Measurements from ENCODE around the gene HSD17B14.
"Not testable (repeated sequence)": the region's sequence is repeated elsewhere in the genome, so short reads cannot be mapped to it uniquely, and the experiment has no call there.

DNA sequence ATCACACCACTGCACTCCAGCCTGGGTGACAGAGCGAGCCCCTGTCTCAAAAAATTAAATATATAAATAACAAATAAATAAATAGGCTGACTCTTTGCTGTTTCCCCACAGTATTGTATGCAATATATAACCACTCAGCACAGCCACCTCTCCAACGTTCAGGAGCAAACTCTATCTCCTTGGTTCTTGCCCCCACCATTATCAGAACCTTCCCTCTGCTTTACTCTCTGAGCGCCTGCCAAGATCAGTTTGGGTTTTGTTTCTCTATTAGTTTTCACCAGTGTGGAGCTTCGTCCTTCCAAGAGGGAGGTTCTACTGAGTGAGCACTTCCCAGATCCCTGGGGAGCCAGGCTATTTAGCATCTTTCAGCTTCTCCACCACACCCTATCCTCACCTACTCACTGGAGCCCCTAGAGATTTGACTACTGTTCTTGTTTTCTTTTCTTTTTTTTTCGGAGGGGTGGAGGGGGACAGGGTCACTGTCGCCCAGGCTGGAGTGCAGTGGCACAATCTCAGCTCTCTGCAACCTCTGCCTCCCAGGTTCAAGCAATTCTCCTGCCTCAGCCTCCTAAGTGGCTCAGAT is 68.0 kb downstream of the HSD17B14 start:
- TF ChIP-seq, protein P1, sequence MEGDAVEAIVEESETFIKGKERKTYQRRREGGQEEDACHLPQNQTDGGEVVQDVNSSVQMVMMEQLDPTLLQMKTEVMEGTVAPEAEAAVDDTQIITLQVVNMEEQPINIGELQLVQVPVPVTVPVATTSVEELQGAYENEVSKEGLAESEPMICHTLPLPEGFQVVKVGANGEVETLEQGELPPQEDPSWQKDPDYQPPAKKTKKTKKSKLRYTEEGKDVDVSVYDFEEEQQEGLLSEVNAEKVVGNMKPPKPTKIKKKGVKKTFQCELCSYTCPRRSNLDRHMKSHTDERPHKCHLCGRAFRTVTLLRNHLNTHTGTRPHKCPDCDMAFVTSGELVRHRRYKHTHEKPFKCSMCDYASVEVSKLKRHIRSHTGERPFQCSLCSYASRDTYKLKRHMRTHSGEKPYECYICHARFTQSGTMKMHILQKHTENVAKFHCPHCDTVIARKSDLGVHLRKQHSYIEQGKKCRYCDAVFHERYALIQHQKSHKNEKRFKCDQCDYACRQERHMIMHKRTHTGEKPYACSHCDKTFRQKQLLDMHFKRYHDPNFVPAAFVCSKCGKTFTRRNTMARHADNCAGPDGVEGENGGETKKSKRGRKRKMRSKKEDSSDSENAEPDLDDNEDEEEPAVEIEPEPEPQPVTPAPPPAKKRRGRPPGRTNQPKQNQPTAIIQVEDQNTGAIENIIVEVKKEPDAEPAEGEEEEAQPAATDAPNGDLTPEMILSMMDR (IDR thresholded peaks at IDR 0.05), result not testable (repeated sequence)
- TF ChIP-seq POLR2A (IDR thresholded peaks at IDR 0.05), result not testable (repeated sequence)
